Measurements from ENCODE around the gene RPS24. TPM values are rescaled to one million over a fixed set of nuclear protein-coding genes. Genes with fewer than 3 reads are reported as not detected.

The RPS24 gene
- total and polyA plus RNA-seq, 2 of the 13 experiments (the other 11 are each of a cell fraction or from before 2014, with no cell fraction given): 2,690 to 3,319 TPM

DNA sequence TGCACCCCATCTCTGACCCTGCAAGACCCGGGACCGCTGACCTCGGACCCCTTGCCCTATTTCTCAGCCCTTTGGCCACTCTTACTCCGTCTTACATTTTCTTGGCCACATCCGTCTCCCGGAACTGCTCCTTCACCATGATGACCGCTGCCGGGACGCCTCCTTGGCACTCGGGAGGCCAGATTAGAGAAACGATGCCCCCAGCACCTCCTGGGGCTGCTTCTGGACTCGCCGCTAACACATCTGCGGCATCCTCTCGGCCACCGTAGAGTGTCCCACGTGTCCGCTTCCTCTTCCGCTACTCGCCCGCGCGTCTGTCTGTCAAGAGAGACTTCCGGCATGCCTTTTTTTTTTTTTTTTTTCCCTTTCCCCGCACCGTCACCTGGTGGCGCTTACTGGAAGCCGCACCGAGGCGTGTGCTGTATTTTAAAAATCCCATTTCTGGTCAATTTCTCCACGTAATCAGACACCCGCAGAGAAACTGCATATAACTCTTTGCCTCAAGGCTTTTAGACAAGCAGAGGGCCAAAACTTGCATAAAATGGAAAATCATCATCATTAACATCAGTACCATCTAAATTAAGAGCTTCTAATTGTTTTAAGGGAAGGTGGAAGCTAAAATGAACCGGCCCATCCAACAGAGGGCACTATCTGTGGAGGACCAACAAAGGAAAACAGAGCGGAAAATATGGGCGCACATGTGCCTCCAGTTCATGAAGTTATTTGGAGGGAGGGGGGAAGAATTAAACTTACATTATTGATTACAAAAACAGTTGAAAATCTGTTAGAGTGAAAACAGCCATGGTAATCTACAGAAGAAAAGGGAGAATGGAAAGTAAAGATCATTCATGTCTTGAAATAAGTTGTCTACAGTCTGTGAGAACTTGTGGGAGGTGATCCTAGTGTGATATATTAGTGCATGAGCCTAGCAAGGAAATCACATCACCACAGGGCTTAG, 4.1 kb upstream of the RPS24 start, which contains the start of gene POLR3A (continued):
- TF ChIP-seq, protein P1, sequence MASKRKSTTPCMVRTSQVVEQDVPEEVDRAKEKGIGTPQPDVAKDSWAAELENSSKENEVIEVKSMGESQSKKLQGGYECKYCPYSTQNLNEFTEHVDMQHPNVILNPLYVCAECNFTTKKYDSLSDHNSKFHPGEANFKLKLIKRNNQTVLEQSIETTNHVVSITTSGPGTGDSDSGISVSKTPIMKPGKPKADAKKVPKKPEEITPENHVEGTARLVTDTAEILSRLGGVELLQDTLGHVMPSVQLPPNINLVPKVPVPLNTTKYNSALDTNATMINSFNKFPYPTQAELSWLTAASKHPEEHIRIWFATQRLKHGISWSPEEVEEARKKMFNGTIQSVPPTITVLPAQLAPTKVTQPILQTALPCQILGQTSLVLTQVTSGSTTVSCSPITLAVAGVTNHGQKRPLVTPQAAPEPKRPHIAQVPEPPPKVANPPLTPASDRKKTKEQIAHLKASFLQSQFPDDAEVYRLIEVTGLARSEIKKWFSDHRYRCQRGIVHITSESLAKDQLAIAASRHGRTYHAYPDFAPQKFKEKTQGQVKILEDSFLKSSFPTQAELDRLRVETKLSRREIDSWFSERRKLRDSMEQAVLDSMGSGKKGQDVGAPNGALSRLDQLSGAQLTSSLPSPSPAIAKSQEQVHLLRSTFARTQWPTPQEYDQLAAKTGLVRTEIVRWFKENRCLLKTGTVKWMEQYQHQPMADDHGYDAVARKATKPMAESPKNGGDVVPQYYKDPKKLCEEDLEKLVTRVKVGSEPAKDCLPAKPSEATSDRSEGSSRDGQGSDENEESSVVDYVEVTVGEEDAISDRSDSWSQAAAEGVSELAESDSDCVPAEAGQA (IDR thresholded peaks at IDR 0.05; ENCODE audit: low read depth): 0 out of 2 replicates have a peak, but pooled peaks have one; percentile 28
- TF ChIP-seq, protein P1 (CRISPR knock-in tag; IDR thresholded peaks at IDR 0.05; ENCODE audit: borderline replicate concordance): peak; percentile 46; the same call in 1 of the 2 replicates
- TF ChIP-seq, protein P2, sequence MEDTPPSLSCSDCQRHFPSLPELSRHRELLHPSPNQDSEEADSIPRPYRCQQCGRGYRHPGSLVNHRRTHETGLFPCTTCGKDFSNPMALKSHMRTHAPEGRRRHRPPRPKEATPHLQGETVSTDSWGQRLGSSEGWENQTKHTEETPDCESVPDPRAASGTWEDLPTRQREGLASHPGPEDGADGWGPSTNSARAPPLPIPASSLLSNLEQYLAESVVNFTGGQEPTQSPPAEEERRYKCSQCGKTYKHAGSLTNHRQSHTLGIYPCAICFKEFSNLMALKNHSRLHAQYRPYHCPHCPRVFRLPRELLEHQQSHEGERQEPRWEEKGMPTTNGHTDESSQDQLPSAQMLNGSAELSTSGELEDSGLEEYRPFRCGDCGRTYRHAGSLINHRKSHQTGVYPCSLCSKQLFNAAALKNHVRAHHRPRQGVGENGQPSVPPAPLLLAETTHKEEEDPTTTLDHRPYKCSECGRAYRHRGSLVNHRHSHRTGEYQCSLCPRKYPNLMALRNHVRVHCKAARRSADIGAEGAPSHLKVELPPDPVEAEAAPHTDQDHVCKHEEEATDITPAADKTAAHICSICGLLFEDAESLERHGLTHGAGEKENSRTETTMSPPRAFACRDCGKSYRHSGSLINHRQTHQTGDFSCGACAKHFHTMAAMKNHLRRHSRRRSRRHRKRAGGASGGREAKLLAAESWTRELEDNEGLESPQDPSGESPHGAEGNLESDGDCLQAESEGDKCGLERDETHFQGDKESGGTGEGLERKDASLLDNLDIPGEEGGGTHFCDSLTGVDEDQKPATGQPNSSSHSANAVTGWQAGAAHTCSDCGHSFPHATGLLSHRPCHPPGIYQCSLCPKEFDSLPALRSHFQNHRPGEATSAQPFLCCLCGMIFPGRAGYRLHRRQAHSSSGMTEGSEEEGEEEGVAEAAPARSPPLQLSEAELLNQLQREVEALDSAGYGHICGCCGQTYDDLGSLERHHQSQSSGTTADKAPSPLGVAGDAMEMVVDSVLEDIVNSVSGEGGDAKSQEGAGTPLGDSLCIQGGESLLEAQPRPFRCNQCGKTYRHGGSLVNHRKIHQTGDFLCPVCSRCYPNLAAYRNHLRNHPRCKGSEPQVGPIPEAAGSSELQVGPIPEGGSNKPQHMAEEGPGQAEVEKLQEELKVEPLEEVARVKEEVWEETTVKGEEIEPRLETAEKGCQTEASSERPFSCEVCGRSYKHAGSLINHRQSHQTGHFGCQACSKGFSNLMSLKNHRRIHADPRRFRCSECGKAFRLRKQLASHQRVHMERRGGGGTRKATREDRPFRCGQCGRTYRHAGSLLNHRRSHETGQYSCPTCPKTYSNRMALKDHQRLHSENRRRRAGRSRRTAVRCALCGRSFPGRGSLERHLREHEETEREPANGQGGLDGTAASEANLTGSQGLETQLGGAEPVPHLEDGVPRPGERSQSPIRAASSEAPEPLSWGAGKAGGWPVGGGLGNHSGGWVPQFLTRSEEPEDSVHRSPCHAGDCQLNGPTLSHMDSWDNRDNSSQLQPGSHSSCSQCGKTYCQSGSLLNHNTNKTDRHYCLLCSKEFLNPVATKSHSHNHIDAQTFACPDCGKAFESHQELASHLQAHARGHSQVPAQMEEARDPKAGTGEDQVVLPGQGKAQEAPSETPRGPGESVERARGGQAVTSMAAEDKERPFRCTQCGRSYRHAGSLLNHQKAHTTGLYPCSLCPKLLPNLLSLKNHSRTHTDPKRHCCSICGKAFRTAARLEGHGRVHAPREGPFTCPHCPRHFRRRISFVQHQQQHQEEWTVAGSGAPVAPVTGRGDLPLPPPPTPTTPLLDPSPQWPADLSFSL (CRISPR knock-in tag; IDR thresholded peaks at IDR 0.05): no peak
- no peak for TF ChIP-seq ZFP41 (CRISPR knock-in tag; IDR thresholded peaks at IDR 0.05; ENCODE audit: borderline replicate concordance)
- TF ChIP-seq RBFOX2 (IDR thresholded peaks at IDR 0.05; ENCODE audit: low read depth, low read length): 0 out of 2 replicates have a peak, but pooled peaks have one; percentile 31
- TF ChIP-seq ARID2 (CRISPR knock-in tag; IDR thresholded peaks at IDR 0.05; ENCODE audit: borderline replicate concordance): 0 out of 2 replicates have a peak, but pooled peaks have one; percentile 56
- TF ChIP-seq ZC3H13 (CRISPR knock-in tag; IDR thresholded peaks at IDR 0.05): peak; percentile 60
- TF ChIP-seq ZNF878 (CRISPR knock-in tag; IDR thresholded peaks at IDR 0.05): no peak
- peak; percentile 77; the same call in 1 of the 2 replicates for TF ChIP-seq ZBTB20 (CRISPR knock-in tag; IDR thresholded peaks at IDR 0.05; ENCODE audit: borderline replicate concordance, low read depth)
- no peak for TF ChIP-seq RARA (CRISPR knock-in tag; IDR thresholded peaks at IDR 0.05)
- TF ChIP-seq ZNF24 (IDR thresholded peaks at IDR 0.05): no peak
- peak; percentile 83; the same call in 1 of the 2 replicates for TF ChIP-seq PHF21A (CRISPR knock-in tag; IDR thresholded peaks at IDR 0.05)
- TF ChIP-seq YY1 (IDR thresholded peaks at IDR 0.05; ENCODE audit: insufficient read depth, insufficient replicate concordance, low read depth, low read length): peak; percentile 22
- no peak for TF ChIP-seq HES4 (CRISPR knock-in tag; IDR thresholded peaks at IDR 0.05; ENCODE audit: borderline replicate concordance)

Data from HepG2 (cell line).